Keratinocyte (primary cell): ENCODE results near the gene CERS4.

Source experiments
- EZH2 ChIP-seq: IDR thresholded peaks from one replicate; pipeline ENCODE4 v1.6.1; 2012; ENCODE audit warnings: inconsistent platforms, mild to moderate bottlenecking, low read length, moderate library complexity
- TF ChIP-seq, protein P1 (sequence below), 3 experiments: IDR thresholded peaks in 1 of 3; conservative IDR thresholded peaks in 1 of 3; optimal IDR thresholded peaks in 1 of 3; 2 replicates in 2 of 3; 3 replicates in 1 of 3; pipeline versions ENCODE3 to v1.5.1; 2011; ENCODE audit warnings: low read length in 3 of 3, mild to moderate bottlenecking in 3 of 3, moderate library complexity in 2 of 3, control low read depth in 1 of 3, inconsistent platforms in 1 of 3; ENCODE audit not compliant: insufficient read depth in 2 of 3; ENCODE audit errors: extremely low read depth in 1 of 3

DNA sequence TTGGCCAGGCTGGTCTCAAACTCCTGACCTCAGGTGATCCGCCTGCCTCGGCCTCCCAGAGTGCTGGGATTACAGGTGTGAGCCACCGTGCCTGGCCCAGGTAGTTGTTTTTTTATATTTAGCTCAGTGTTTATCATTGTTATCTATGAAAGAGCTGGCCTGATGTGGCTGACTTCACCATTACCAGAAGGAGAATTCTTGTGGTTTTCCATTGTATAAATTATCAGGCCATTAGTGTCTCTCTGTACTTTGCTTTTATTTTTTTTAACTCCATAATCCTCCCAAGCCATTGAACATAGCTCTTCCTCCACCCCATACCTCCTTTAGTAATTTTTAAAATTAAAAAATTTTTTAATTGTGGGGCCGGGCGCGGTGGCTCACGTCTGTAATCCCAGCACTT, 24.2 kb downstream of the CERS4 start:
- TF ChIP-seq, protein P1, sequence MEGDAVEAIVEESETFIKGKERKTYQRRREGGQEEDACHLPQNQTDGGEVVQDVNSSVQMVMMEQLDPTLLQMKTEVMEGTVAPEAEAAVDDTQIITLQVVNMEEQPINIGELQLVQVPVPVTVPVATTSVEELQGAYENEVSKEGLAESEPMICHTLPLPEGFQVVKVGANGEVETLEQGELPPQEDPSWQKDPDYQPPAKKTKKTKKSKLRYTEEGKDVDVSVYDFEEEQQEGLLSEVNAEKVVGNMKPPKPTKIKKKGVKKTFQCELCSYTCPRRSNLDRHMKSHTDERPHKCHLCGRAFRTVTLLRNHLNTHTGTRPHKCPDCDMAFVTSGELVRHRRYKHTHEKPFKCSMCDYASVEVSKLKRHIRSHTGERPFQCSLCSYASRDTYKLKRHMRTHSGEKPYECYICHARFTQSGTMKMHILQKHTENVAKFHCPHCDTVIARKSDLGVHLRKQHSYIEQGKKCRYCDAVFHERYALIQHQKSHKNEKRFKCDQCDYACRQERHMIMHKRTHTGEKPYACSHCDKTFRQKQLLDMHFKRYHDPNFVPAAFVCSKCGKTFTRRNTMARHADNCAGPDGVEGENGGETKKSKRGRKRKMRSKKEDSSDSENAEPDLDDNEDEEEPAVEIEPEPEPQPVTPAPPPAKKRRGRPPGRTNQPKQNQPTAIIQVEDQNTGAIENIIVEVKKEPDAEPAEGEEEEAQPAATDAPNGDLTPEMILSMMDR (optimal IDR thresholded peaks at IDR 0.05 in 1 of 3, IDR thresholded peaks at IDR 0.05 in 1 of 3, conservative IDR thresholded peaks at IDR 0.05 in 1 of 3; ENCODE audit: extremely low read depth in 1 of 3, insufficient read depth in 2 of 3, low read length in 3 of 3): no peak
- TF ChIP-seq EZH2: no peak
